Panc1 (cell line): Measurements from ENCODE around the gene ASPSCR1.

ENCODE experiments used
- CTCF ChIP-seq: fragments of 450-650 bp; IDR thresholded peaks from 2 replicates; pipeline ENCODE4 v1.5.1; 2017; ENCODE audit warnings: mild to moderate bottlenecking
- POLR2AphosphoS5 ChIP-seq: IDR thresholded peaks from 2 replicates; pipeline ENCODE4 v1.6.1; 2012; ENCODE audit warnings: mild to moderate bottlenecking, low read depth, low read length, moderate library complexity
- REST ChIP-seq, 2 experiments: IDR thresholded peaks; 2 replicates each; pipeline ENCODE4 v1.6.1; 2011 to 2012; ENCODE audit warnings: low read depth in 2 of 2, control low read depth in 1 of 2, low read length in 1 of 2, mild to moderate bottlenecking in 1 of 2, moderate library complexity in 1 of 2; ENCODE audit not compliant: insufficient read depth in 1 of 2
- TCF7L2 ChIP-seq: IDR thresholded peaks from 2 replicates; pipeline ENCODE4 v1.6.1; 2011; ENCODE audit warnings: mild to moderate bottlenecking, low read depth, low read length, inconsistent platforms

GRCh38 chr17:82000803-82001570 is 23.6 kb downstream of the ASPSCR1 start:
- TF ChIP-seq CTCF = no peak
- TF ChIP-seq REST (IDR thresholded peaks at IDR 0.05; ENCODE audit: insufficient read depth in 1 of 2, low read depth in 2 of 2, low read length in 1 of 2) = no peak
- TF ChIP-seq POLR2AphosphoS5 = no peak
- TF ChIP-seq TCF7L2 = no peak
